ENCODE measurements around the gene REEP6. TPM values are rescaled to one million over a fixed set of nuclear protein-coding genes. Genes with fewer than 3 reads are reported as not detected.

REEP6 gene
- total and polyA plus RNA-seq, 4 donors = 16.4 to 449 (median 201) TPM

DNA sequence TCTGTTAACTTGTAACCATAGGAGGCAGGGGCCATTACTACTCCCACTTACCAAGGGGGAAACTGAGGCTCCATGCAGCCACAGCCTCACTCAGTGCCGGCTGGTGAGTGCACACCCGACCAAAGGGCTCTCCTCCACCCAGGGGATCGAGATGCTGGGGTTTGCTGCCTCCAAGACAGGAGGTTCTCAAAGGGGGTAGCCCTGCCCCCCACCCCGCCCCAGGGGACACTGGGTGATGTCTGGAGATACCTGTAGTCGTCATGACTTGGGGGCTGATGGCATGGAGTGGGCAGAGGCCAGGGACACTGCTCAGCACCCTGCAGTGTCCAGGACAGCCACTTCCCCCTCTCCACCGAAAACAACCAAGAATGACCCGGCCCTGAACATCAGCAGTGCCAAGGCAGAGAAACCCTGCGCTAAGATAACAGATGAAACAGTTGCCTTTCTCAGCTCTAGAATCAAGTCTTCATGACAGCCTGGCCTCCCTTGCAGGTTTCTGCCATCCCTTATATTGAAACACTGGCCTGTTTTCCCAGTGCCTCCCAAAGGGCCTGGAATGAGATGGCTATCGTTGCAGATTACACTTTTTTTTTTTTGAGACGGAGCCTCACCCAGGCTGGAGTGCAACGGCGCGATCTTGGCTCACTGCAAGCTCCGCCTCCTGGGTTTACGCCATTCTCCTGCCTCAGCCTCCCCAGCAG lies 3.3 kb downstream of the REEP6 start:
- Histone ChIP-seq H3K4me3 (ENCODE audit: low read depth in 1 of 3, low read length in 3 of 3) (no peak overlapping the region), H3K9ac (ENCODE audit: low read depth in 1 of 2, low read length in 2 of 2) (no peak overlapping the region), H3K27me3 (ENCODE audit: control insufficient read depth in 4 of 4, insufficient read depth in 4 of 4, low read length in 3 of 4) (no peaks in the 10 kb centered on the region), H3K4me1 (ENCODE audit: control insufficient read depth in 4 of 4, insufficient read depth in 4 of 4, low read length in 3 of 4) (peaks cover 10 to 44% (median 29%) of the 10 kb centered on the region in 4 donors), H3K36me3 (ENCODE audit: control insufficient read depth in 4 of 4, insufficient read depth in 3 of 4, low read depth in 1 of 4, low read length in 3 of 4) (peaks cover 0 to 2% (median 0%) of the 10 kb centered on the region in 4 donors), H3K9me3 (ENCODE audit: control insufficient read depth in 4 of 4, low read length in 3 of 4) (no peaks in the 10 kb centered on the region), H3K27ac (ENCODE audit: low read depth in 1 of 2, low read length in 2 of 2) (peak overlapping the region in 1 of 2 donors; percentile 33)
- 77% methylated on average over 15 of the region's 15 CpGs for WGBS
- TF ChIP-seq, protein P1, sequence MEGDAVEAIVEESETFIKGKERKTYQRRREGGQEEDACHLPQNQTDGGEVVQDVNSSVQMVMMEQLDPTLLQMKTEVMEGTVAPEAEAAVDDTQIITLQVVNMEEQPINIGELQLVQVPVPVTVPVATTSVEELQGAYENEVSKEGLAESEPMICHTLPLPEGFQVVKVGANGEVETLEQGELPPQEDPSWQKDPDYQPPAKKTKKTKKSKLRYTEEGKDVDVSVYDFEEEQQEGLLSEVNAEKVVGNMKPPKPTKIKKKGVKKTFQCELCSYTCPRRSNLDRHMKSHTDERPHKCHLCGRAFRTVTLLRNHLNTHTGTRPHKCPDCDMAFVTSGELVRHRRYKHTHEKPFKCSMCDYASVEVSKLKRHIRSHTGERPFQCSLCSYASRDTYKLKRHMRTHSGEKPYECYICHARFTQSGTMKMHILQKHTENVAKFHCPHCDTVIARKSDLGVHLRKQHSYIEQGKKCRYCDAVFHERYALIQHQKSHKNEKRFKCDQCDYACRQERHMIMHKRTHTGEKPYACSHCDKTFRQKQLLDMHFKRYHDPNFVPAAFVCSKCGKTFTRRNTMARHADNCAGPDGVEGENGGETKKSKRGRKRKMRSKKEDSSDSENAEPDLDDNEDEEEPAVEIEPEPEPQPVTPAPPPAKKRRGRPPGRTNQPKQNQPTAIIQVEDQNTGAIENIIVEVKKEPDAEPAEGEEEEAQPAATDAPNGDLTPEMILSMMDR (IDR thresholded peaks at IDR 0.05; ENCODE audit: low read depth, low read length, missing input control) = no peak
- TF ChIP-seq SP1 (IDR thresholded peaks at IDR 0.05) = no peak
- TF ChIP-seq, protein P2, sequence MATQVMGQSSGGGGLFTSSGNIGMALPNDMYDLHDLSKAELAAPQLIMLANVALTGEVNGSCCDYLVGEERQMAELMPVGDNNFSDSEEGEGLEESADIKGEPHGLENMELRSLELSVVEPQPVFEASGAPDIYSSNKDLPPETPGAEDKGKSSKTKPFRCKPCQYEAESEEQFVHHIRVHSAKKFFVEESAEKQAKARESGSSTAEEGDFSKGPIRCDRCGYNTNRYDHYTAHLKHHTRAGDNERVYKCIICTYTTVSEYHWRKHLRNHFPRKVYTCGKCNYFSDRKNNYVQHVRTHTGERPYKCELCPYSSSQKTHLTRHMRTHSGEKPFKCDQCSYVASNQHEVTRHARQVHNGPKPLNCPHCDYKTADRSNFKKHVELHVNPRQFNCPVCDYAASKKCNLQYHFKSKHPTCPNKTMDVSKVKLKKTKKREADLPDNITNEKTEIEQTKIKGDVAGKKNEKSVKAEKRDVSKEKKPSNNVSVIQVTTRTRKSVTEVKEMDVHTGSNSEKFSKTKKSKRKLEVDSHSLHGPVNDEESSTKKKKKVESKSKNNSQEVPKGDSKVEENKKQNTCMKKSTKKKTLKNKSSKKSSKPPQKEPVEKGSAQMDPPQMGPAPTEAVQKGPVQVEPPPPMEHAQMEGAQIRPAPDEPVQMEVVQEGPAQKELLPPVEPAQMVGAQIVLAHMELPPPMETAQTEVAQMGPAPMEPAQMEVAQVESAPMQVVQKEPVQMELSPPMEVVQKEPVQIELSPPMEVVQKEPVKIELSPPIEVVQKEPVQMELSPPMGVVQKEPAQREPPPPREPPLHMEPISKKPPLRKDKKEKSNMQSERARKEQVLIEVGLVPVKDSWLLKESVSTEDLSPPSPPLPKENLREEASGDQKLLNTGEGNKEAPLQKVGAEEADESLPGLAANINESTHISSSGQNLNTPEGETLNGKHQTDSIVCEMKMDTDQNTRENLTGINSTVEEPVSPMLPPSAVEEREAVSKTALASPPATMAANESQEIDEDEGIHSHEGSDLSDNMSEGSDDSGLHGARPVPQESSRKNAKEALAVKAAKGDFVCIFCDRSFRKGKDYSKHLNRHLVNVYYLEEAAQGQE (IDR thresholded peaks at IDR 0.05) = no peak
- TF ChIP-seq RAD21 (IDR thresholded peaks at IDR 0.05) = no peak
- TF ChIP-seq GABPA (IDR thresholded peaks at IDR 0.05 in 1 of 2, conservative IDR thresholded peaks at IDR 0.05 in 1 of 2) = no peak
- TF ChIP-seq HNF4G (IDR thresholded peaks at IDR 0.05) = no peak
- TF ChIP-seq FOXA1 (IDR thresholded peaks at IDR 0.05) = no peak
- TF ChIP-seq RXRA (IDR thresholded peaks at IDR 0.05) = no peak
- TF ChIP-seq, protein P3, sequence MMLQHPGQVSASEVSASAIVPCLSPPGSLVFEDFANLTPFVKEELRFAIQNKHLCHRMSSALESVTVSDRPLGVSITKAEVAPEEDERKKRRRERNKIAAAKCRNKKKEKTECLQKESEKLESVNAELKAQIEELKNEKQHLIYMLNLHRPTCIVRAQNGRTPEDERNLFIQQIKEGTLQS (IDR thresholded peaks at IDR 0.05) = no peak
- no peak for TF ChIP-seq FOXA2 (IDR thresholded peaks at IDR 0.05)
- TF ChIP-seq YY1 (IDR thresholded peaks at IDR 0.05) = no peak
- no peak for TF ChIP-seq JUND (IDR thresholded peaks at IDR 0.05)
- no peak for TF ChIP-seq TAF1 (conservative IDR thresholded peaks at IDR 0.05)
- no peak for TF ChIP-seq EGR1 (IDR thresholded peaks at IDR 0.05; ENCODE audit: low read depth in 2 of 2)
- TF ChIP-seq HNF4A (conservative IDR thresholded peaks at IDR 0.05) = no peak
- TF ChIP-seq, protein P4, sequence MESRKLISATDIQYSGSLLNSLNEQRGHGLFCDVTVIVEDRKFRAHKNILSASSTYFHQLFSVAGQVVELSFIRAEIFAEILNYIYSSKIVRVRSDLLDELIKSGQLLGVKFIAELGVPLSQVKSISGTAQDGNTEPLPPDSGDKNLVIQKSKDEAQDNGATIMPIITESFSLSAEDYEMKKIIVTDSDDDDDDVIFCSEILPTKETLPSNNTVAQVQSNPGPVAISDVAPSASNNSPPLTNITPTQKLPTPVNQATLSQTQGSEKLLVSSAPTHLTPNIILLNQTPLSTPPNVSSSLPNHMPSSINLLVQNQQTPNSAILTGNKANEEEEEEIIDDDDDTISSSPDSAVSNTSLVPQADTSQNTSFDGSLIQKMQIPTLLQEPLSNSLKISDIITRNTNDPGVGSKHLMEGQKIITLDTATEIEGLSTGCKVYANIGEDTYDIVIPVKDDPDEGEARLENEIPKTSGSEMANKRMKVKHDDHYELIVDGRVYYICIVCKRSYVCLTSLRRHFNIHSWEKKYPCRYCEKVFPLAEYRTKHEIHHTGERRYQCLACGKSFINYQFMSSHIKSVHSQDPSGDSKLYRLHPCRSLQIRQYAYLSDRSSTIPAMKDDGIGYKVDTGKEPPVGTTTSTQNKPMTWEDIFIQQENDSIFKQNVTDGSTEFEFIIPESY (IDR thresholded peaks at IDR 0.05) = no peak
- TF ChIP-seq NR2F2 (IDR thresholded peaks at IDR 0.05) = no peak
- DNase-seq (ENCODE audit: low spot score) = no peak
